ENCODE results near the gene SCMH1. TPM values are rescaled to one million over a fixed set of nuclear protein-coding genes. Genes with fewer than 3 reads are reported as not detected.
A peak's percentile ranks its signal among the peaks of the same experiment; 100 is the strongest.

Gene SCMH1
- total and polyA plus RNA-seq, 4 donors, result 6.6 to 12.8 (median 10.5) TPM

- peak overlapping the region; percentile 28 to 34 for H3K27ac ChIP-seq (ENCODE audit: low read depth in 1 of 2, low read length in 2 of 2)
Observed at GRCh38 chr1:41158147-41158875, 83.8 kb downstream of the SCMH1 start.

GRCh38 chr1:41155105-41155504, 87.0 kb downstream of the SCMH1 start:
- Histone ChIP-seq H3K9me3 (ENCODE audit: control insufficient read depth in 4 of 4, low read length in 3 of 4) (no peaks in the 10 kb centered on the region), H3K4me3 (ENCODE audit: low read depth in 1 of 3, low read length in 3 of 3) (no peak overlapping the region), H3K27me3 (ENCODE audit: control insufficient read depth in 4 of 4, insufficient read depth in 4 of 4, low read length in 3 of 4) (no peaks in the 10 kb centered on the region), H3K4me1 (ENCODE audit: control insufficient read depth in 4 of 4, insufficient read depth in 4 of 4, low read length in 3 of 4) (peaks cover 16 to 43% (median 25%) of the 10 kb centered on the region in 4 donors), H3K27ac (ENCODE audit: low read depth in 1 of 2, low read length in 2 of 2) (peak overlapping the region; percentile 31 to 71), H3K36me3 (ENCODE audit: control insufficient read depth in 4 of 4, insufficient read depth in 3 of 4, low read depth in 1 of 4, low read length in 3 of 4) (no peaks in the 10 kb centered on the region), H3K9ac (ENCODE audit: low read depth in 1 of 2, low read length in 2 of 2) (no peak overlapping the region)
- no peak for DNase-seq (ENCODE audit: low spot score)
- TF ChIP-seq HNF4G (IDR thresholded peaks at IDR 0.05) (no peak), FOXA1 (IDR thresholded peaks at IDR 0.05) (no peak), TAF1 (conservative IDR thresholded peaks at IDR 0.05) (no peak), EGR1 (IDR thresholded peaks at IDR 0.05; ENCODE audit: low read depth in 2 of 2) (no peak), MAX (IDR thresholded peaks at IDR 0.05) (no peak), YY1 (IDR thresholded peaks at IDR 0.05) (no peak), GABPA (IDR thresholded peaks at IDR 0.05 in 1 of 2, conservative IDR thresholded peaks at IDR 0.05 in 1 of 2) (no peak)
- 93% methylated on average over 1 of the region's 1 CpG for WGBS

More at GRCh38 chr1:41158147-41158875, 83.8 kb downstream of the SCMH1 start:
- H3K9ac ChIP-seq (ENCODE audit: low read depth in 1 of 2, low read length in 2 of 2), result no peak overlapping the region
- DNase-seq (ENCODE audit: low spot score), result no peak
- peak; percentile 40 to 57 for TF ChIP-seq RAD21 (IDR thresholded peaks at IDR 0.05)
- TF ChIP-seq REST (IDR thresholded peaks at IDR 0.05), result no peak
- no peak for TF ChIP-seq EGR1 (IDR thresholded peaks at IDR 0.05; ENCODE audit: low read depth in 2 of 2)
- no peak for TF ChIP-seq CTCF (IDR thresholded peaks at IDR 0.05; ENCODE audit: low read depth, low read length, missing input control)
- no peaks in the 10 kb centered on the region for H3K9me3 ChIP-seq (ENCODE audit: control insufficient read depth in 4 of 4, low read length in 3 of 4)
- peaks cover 2 to 19% (median 11%) of the 10 kb centered on the region in 4 donors for H3K4me1 ChIP-seq (ENCODE audit: control insufficient read depth in 4 of 4, insufficient read depth in 4 of 4, low read length in 3 of 4)
- H3K36me3 ChIP-seq (ENCODE audit: control insufficient read depth in 4 of 4, insufficient read depth in 3 of 4, low read depth in 1 of 4, low read length in 3 of 4), result peaks cover 0 to 6% (median 2%) of the 10 kb centered on the region in 4 donors
- H3K27me3 ChIP-seq (ENCODE audit: control insufficient read depth in 4 of 4, insufficient read depth in 4 of 4, low read length in 3 of 4), result no peaks in the 10 kb centered on the region
- 91% methylated on average over 3 of the region's 3 CpGs for WGBS
- H3K4me3 ChIP-seq (ENCODE audit: low read depth in 1 of 3, low read length in 3 of 3), result no peak overlapping the region

- Histone ChIP-seq H3K27me3 (ENCODE audit: control insufficient read depth in 4 of 4, insufficient read depth in 4 of 4, low read length in 3 of 4) (no peaks in the 10 kb centered on the region), H3K9ac (ENCODE audit: low read depth in 1 of 2, low read length in 2 of 2) (no peak overlapping the region), H3K4me3 (ENCODE audit: low read depth in 1 of 3, low read length in 3 of 3) (no peak overlapping the region), H3K9me3 (ENCODE audit: control insufficient read depth in 4 of 4, low read length in 3 of 4) (no peaks in the 10 kb centered on the region), H3K4me1 (ENCODE audit: control insufficient read depth in 4 of 4, insufficient read depth in 4 of 4, low read length in 3 of 4) (peaks cover 18 to 51% (median 25%) of the 10 kb centered on the region in 4 donors), H3K27ac (ENCODE audit: low read depth in 1 of 2, low read length in 2 of 2) (peak overlapping the region; percentile 60 to 83), H3K36me3 (ENCODE audit: control insufficient read depth in 4 of 4, insufficient read depth in 3 of 4, low read depth in 1 of 4, low read length in 3 of 4) (no peaks in the 10 kb centered on the region)
- TF ChIP-seq MAX (IDR thresholded peaks at IDR 0.05) (no peak), SP1 (IDR thresholded peaks at IDR 0.05) (peak; percentile 51), HNF4A (conservative IDR thresholded peaks at IDR 0.05) (peak in 1 of 2 donors; percentile 19), JUND (IDR thresholded peaks at IDR 0.05) (no peak), ZBTB33 (IDR thresholded peaks at IDR 0.05) (no peak), ATF3 (IDR thresholded peaks at IDR 0.05) (no peak), RXRA (IDR thresholded peaks at IDR 0.05) (peak in 1 of 2 donors; percentile 23)
- DNase-seq (ENCODE audit: low spot score), result no peak
Observed at GRCh38 chr1:41153750-41154274, 88.3 kb downstream of the SCMH1 start.
